Neural progenitor cell (in vitro differentiated cells): Measurements from ENCODE around the gene KCNA10.

Experiments
- CTCF ChIP-seq: fragments of 200-600 bp; sonication (generic); IDR thresholded peaks from 2 replicates; pipeline ENCODE4 v1.5.1; 2017; ENCODE audit warnings: antibody characterized with exemption, mild to moderate bottlenecking
- EZH2 ChIP-seq: fragments of 200-600 bp; sonication (generic); IDR thresholded peaks from 2 replicates; pipeline ENCODE4 v1.6.1; 2017; ENCODE audit warnings: antibody characterized with exemption, mild to moderate bottlenecking, moderate library complexity
- EZH2phosphoT487 ChIP-seq: fragments of 200-600 bp; sonication (generic); IDR thresholded peaks from 2 replicates; pipeline ENCODE4 v1.6.1; 2017; ENCODE audit warnings: antibody characterized with exemption

DNA sequence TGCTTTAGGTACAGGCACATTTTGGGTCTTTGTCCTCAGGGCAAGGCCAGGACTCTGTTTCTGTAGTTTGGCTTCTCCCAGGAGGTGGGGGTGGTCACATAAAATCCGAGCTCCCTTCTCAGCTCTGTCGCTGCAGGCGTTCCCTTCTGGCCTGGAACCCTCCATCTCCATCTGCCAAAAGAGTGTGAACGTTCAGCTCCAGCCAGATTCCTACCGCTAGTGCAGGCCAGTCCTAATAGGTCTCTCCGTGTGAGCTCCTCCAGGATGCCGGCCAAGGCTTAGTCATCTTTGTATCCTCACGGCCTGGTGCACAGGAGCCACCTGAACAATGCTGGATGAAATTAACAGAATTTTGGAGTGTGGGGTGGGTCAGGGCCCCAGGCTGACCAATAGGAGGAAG, 19.9 kb upstream of the KCNA10 start:
- no peak for TF ChIP-seq CTCF
- no peak for TF ChIP-seq EZH2
- no peak for TF ChIP-seq EZH2phosphoT487
